SH-SY5Y (cell line): Measurements from ENCODE around the gene SNAI3.

Source experiments
- GATA2 ChIP-seq: IDR thresholded peaks from 2 replicates; pipeline ENCODE4 v1.6.1; 2011; ENCODE audit warnings: mild to moderate bottlenecking, low read depth, low read length
- GATA3 ChIP-seq: IDR thresholded peaks from 2 replicates; pipeline ENCODE4 v1.6.1; 2011; ENCODE audit warnings: low read depth, mild to moderate bottlenecking, low read length, moderate library complexity

- no peak for TF ChIP-seq GATA2
- TF ChIP-seq GATA3: no peak
These were observed 37.6 kb upstream of the SNAI3 start for GRCh38 chr16:88723911-88724310.
